Measurements from ENCODE around the gene SNORC. TPM values are rescaled to one million over a fixed set of nuclear protein-coding genes. Genes with fewer than 3 reads are reported as not detected.

Gene SNORC
- total and polyA plus RNA-seq, 10 of the 15 experiments (the other 5 are each of a cell fraction or from before 2014, with no cell fraction given), result 0.04 to 0.74 (median 0.45) TPM; not detected in 4

- in situ Hi-C loops (cut with MboI), result no loop called here
Measured at GRCh38 chr2:232892843-232893242, 22.8 kb downstream of the SNORC start.

More at GRCh38 chr2:232892843-232893242, 22.8 kb downstream of the SNORC start:
- ChIA-PET CTCF (no interaction called here), RAD21 (ENCODE audit: unreplicated experiment) (no interaction called here), SMC1A (ENCODE audit: uncharacterized antibody, unreplicated experiment) (no interaction called here), POLR2A (no interaction called here)
- DNase-seq (ENCODE audit: low read depth, low spot score), result no peak
- no peak overlapping the region for H3K9ac ChIP-seq (ENCODE audit: control insufficient read depth, insufficient read depth, low read length)
- H3K36me3 ChIP-seq (ENCODE audit: control insufficient read depth in 2 of 2, insufficient read depth in 2 of 2, low read length in 1 of 2), result no peaks in the 10 kb centered on the region
- H2AFZ ChIP-seq (ENCODE audit: control insufficient read depth, low read depth, low read length), result no peak overlapping the region
- H4K20me1 ChIP-seq (ENCODE audit: control insufficient read depth, insufficient read depth), result no peaks in the 10 kb centered on the region
- no peaks in the 10 kb centered on the region for H3K4me1 ChIP-seq (ENCODE audit: control insufficient read depth, insufficient read depth, low read length)
- intact Hi-C loops (cut with micrococcal nuclease; ENCODE audit: unreplicated experiment), result no loop called here
- no peak for TF ChIP-seq PAX5 (IDR thresholded peaks at IDR 0.05; ENCODE audit: borderline replicate concordance, low read depth, low read length)
- no peak for TF ChIP-seq NR2C2 (IDR thresholded peaks at IDR 0.05; ENCODE audit: borderline replicate concordance, control insufficient read depth, insufficient read length, low read depth)
- no peak for TF ChIP-seq ZBTB4 (CRISPR knock-in tag; IDR thresholded peaks at IDR 0.05)
- no peak for TF ChIP-seq SMC3 (IDR thresholded peaks at IDR 0.05; ENCODE audit: borderline replicate concordance, low read length)
- TF ChIP-seq SUPT20H (IDR thresholded peaks at IDR 0.05; ENCODE audit: borderline replicate concordance, control insufficient read depth, low read depth, low read length), result no peak
- no peak for TF ChIP-seq ZBTB40 (IDR thresholded peaks at IDR 0.05; ENCODE audit: borderline replicate concordance)
- TF ChIP-seq ESRRA (IDR thresholded peaks at IDR 0.05; ENCODE audit: low read length), result no peak
- no peak for TF ChIP-seq EP300 (IDR thresholded peaks at IDR 0.05; ENCODE audit: borderline replicate concordance in 1 of 2, control insufficient read depth in 1 of 2, low read depth in 2 of 2, low read length in 2 of 2)
- TF ChIP-seq SRF (IDR thresholded peaks at IDR 0.05; ENCODE audit: low read depth in 2 of 2, low read length in 2 of 2), result no peak
- TF ChIP-seq IKZF1 (conservative IDR thresholded peaks at IDR 0.05), result no peak
- H3K9me3 ChIP-seq (replicated peaks; ENCODE audit: control insufficient read depth, insufficient read depth, low read length), result no peaks in the 10 kb centered on the region
- H3K79me2 ChIP-seq (ENCODE audit: control insufficient read depth, insufficient read depth, low read length), result no peaks in the 10 kb centered on the region
- no TSS peak for BruUV-seq (replicated peaks)
- no peak for FAIRE-seq
- H3K27me3 ChIP-seq (replicated peaks in 1 of 2; ENCODE audit: control insufficient read depth in 2 of 2, insufficient read depth in 2 of 2, low read length in 1 of 2), result no peaks in the 10 kb centered on the region
- no peak overlapping the region for H3K4me2 ChIP-seq (ENCODE audit: control insufficient read depth, insufficient read depth)
- no peak overlapping the region for H3K27ac ChIP-seq (ENCODE audit: control insufficient read depth, insufficient read depth)
- WGBS (ENCODE audit: insufficient coverage, insufficient replicate concordance, low lambda C conversion rate, missing lambda C conversion rate), result 67% methylated on average over 20 of the region's 20 CpGs
- H3K4me3 ChIP-seq, result no peak overlapping the region
- ATAC-seq, result no peak

All from GM12878 (cell line).